Thoracic aorta (tissue), 2 donors: ENCODE data around the gene MMP3. TPM values are rescaled to one million over a fixed set of nuclear protein-coding genes. Genes with fewer than 3 reads are reported as not detected.

Experiments
- ATAC-seq: fragments of 150-250 bp; one replicate; pipeline ENCODE4 v1.8.0; 2017; ENCODE audit warnings: low read depth; ENCODE audit not compliant: insufficient number of reproducible peaks, low FRiP score
- DNase-seq: peaks from one replicate; pipeline ENCODE4 v3.0.0-alpha.2; 2020; ENCODE audit warnings: low spot score
- H3K27ac ChIP-seq, 2 donors: fragments of 200-600 bp; sonication (generic); 1 replicate in 1 of 2; 2 replicates in 1 of 2; pipeline ENCODE4 v1.5.1; 2016; ENCODE audit warnings: mild to moderate bottlenecking in 2 of 2, moderate library complexity in 2 of 2
- H3K27me3 ChIP-seq: fragments of 200-600 bp; sonication (generic); replicated peaks from 2 replicates; pipeline ENCODE4 v1.6.0; 2016; ENCODE audit warnings: mild to moderate bottlenecking; ENCODE audit not compliant: insufficient read depth
- H3K36me3 ChIP-seq: fragments of 200-600 bp; sonication (generic); one replicate; pipeline ENCODE4 v1.5.1; 2016
- H3K4me1 ChIP-seq, 2 donors: fragments of 200-600 bp; sonication (generic); 1 replicate in 1 of 2; 2 replicates in 1 of 2; pipeline versions ENCODE4 v1.5.1 to v1.6.0; 2016; ENCODE audit warnings: low read depth in 2 of 2, mild to moderate bottlenecking in 1 of 2; ENCODE audit not compliant: control insufficient read depth in 1 of 2
- H3K4me3 ChIP-seq: fragments of 200-600 bp; sonication (generic); 2 replicates; pipeline ENCODE4 v1.5.1; 2016; ENCODE audit warnings: mild to moderate bottlenecking
- H3K9me3 ChIP-seq: fragments of 200-600 bp; sonication (generic); 2 replicates; pipeline ENCODE4 v1.5.1; 2016
- CTCF ChIP-seq: fragments of 200-600 bp; sonication (generic); IDR thresholded peaks from one replicate; pipeline ENCODE4 v1.5.1; 2019; ENCODE audit warnings: antibody characterized with exemption
- total RNA-seq, 2 donors: library from RNA; depleted of rRNA; stranded (reverse); fragments of >200 nt; gene quantifications; one replicate each; pipeline versions ENCODE4 v1.1.0 to v1.2.3, GENCODE V29; 2016

Gene MMP3
- total RNA-seq, 2 donors from 2014 or later = 4.2 to 8.9 TPM

DNA sequence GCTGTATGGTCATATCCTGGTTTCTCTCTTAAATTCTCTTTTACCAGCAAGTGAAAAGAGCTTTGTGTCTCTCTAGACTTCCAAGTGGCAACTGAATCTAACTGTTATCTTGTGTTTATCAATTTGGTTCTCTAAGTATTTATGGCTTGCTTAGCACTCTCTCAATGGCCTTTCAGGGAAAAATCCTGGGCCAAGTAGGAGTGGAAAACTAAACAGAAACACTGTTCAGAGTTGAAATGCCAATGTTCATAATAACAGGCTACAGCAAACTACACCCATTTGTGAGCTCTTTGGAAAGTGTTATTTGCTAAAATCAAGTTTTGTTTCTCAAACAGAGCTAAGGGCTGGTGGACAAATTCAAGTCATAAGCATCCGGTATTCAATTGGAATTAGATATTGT lies 21.3 kb upstream of the MMP3 start:
- no peaks in the 10 kb centered on the region for H3K27me3 ChIP-seq
- H3K36me3 ChIP-seq = no peaks in the 10 kb centered on the region
- H3K4me1 ChIP-seq = peaks cover 0 to 6% of the 10 kb centered on the region in 2 donors
- ATAC-seq (no peak), DNase-seq (no peak)
- H3K4me3 ChIP-seq = no peak overlapping the region
- TF ChIP-seq CTCF = no peak
- no peak overlapping the region for H3K27ac ChIP-seq
- H3K9me3 ChIP-seq = no peaks in the 10 kb centered on the region

DNA sequence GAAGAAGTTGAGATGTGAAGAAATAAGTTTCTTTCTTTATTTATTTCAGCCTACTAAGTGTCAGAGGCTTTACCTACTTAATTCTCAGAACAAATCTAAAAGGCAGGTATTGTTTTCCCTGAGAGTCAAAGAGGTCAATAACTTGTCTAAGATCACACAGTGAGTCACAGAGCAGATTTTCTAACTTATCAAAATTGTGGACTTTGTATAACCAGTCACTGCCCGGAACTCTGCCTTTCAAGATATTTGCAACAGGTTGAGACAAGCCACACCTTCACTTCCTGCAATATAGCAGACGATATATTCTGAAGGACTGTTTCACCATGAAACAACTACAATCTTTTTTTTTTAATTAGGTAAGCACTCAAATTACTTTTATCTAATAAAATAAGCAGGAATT lies 10.5 kb upstream of the MMP3 start:
- no peaks in the 10 kb centered on the region for H3K4me1 ChIP-seq
- DNase-seq (no peak), ATAC-seq (no peak)
- TF ChIP-seq CTCF = no peak
- H3K27ac ChIP-seq = no peak overlapping the region
- H3K36me3 ChIP-seq = no peaks in the 10 kb centered on the region
- H3K27me3 ChIP-seq = no peaks in the 10 kb centered on the region
- no peak overlapping the region for H3K4me3 ChIP-seq
- no peaks in the 10 kb centered on the region for H3K9me3 ChIP-seq

DNA sequence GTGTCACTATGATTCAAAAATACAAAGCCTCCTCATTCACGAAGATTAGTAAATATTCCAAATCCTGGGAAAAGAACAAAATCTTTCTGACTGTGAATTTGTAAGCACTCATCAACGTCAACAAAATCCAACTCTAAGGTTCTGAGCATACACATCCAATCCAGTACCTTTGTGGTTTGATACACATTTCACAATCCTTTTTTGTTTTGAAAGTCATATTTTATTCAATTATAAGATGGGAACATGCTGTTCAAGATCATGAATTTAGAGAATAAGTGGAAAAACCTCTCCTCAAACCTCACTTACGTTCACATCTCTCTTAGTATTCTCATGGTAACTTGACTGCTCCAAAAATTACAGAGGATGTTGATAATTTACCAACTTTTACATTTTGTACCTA lies 9.6 kb upstream of the MMP3 start:
- Histone ChIP-seq H3K36me3 (no peaks in the 10 kb centered on the region), H3K27ac (no peak overlapping the region), H3K4me3 (no peak overlapping the region), H3K9me3 (no peaks in the 10 kb centered on the region), H3K4me1 (no peaks in the 10 kb centered on the region), H3K27me3 (no peaks in the 10 kb centered on the region)
- no peak for TF ChIP-seq CTCF
- ATAC-seq (no peak), DNase-seq (no peak)

DNA sequence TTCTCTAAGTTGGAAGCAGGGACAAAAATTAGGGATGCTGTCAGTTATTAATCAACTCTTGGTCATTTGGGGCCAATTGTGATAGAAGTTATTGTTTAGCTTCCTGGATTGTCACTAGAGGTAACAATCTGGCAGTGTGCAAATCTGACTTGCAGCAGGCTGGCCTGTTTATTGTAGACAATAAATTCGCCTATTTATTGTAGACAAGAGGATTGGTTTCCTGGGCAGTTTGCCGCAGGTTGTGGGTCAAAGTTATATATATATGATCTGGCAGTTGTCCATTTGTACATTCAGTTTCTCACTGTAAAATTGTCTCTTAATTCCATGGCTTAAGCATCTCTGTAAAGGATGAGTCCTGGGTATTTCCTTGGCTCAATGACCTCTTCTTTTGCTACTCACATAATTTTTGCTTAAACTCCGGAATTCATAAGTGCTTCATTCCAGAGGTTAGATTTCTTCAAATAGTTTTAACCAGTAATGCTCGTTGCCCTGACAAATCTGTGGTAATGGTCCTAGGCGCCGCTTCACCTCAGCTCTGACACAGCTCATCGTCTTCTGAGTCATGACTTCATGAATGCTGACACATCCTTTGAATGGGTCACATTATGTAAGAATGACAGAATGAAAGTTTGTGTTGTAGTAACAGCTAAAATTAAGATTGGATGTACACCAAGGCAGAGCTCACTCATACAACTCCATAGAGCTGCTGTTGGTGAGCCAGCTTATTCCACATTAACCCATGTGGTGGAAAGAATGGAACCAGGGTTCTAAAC lies 7.8 kb upstream of the MMP3 start:
- no peak for TF ChIP-seq CTCF
- no peaks in the 10 kb centered on the region for H3K27me3 ChIP-seq
- DNase-seq (no peak), ATAC-seq (no peak)
- no peaks in the 10 kb centered on the region for H3K36me3 ChIP-seq
- no peak overlapping the region for H3K4me3 ChIP-seq
- H3K27ac ChIP-seq = no peak overlapping the region
- H3K4me1 ChIP-seq = no peaks in the 10 kb centered on the region
- H3K9me3 ChIP-seq = no peaks in the 10 kb centered on the region

DNA sequence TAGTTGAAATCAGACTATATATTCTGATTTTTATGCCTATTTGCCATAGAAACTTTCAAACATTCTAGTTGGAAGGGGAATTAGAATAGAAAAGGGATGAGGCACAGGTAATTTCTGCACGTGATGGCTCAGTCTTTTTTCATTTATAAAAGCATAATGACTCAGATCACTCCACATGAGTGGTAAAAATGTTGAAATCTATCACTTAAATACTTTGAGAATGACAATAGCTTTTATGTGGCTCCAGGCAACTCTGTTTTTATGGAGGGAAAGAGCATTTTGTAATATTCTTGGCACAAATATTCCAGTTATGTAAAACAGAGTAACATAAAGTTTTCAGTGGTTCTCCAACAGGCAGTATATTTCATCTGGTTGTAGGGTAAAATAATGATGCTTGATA lies 5.9 kb upstream of the MMP3 start:
- Histone ChIP-seq H3K9me3 (no peaks in the 10 kb centered on the region), H3K27ac (no peak overlapping the region), H3K4me3 (no peak overlapping the region), H3K27me3 (no peaks in the 10 kb centered on the region), H3K36me3 (no peaks in the 10 kb centered on the region), H3K4me1 (no peaks in the 10 kb centered on the region)
- TF ChIP-seq CTCF = no peak
- ATAC-seq (no peak), DNase-seq (no peak)
